Upper lobe of left lung (tissue), 6 donors: ENCODE measurements around the gene RSPH10B2. TPM values are rescaled to one million over a fixed set of nuclear protein-coding genes. Genes with fewer than 3 reads are reported as not detected.
"Not testable (repeated sequence)": the region's sequence is repeated elsewhere in the genome, so short reads cannot be mapped to it uniquely, and the experiment has no call there.

Experiments
- ATAC-seq, 2 donors: fragments of 200-7000 bp; cut with Tn5 transposase; one replicate each; pipeline ENCODE4 v1.9.1; 2022; ENCODE audit warnings: mild to moderate bottlenecking in 2 of 2, moderate library complexity in 2 of 2; ENCODE audit not compliant: low FRiP score in 2 of 2
- DNase-seq, 2 donors: peaks; one replicate each; pipeline ENCODE4 v3.0.0-alpha.2; 2019 to 2020
- H3K27ac ChIP-seq, 4 donors: fragments of 200-600 bp; sonication (generic); one replicate each; pipeline ENCODE4 v1.5.1; 2016 to 2019
- H3K27me3 ChIP-seq, 4 donors: fragments of 200-600 bp; sonication (generic); one replicate each; pipeline ENCODE4 v1.5.1; 2017 to 2019
- H3K36me3 ChIP-seq, 4 donors: fragments of 200-600 bp; sonication (generic); one replicate each; pipeline ENCODE4 v1.5.1; 2016 to 2019
- H3K4me1 ChIP-seq, 4 donors: fragments of 200-600 bp; sonication (generic); one replicate each; pipeline ENCODE4 v1.5.1; 2018 to 2019
- H3K4me3 ChIP-seq, 4 donors: fragments of 200-600 bp; sonication (generic); one replicate each; pipeline ENCODE4 v1.5.1; 2017 to 2019; ENCODE audit warnings: mild to moderate bottlenecking in 2 of 4, moderate library complexity in 1 of 4
- H3K9me3 ChIP-seq, 4 donors: fragments of 200-600 bp; sonication (generic); one replicate each; pipeline ENCODE4 v1.5.1; 2018 to 2019
- EP300 ChIP-seq, 4 donors: sonication (generic); formaldehyde crosslinking; IDR thresholded peaks; one replicate each; pipeline ENCODE4 v1.5.1; 2017; ENCODE audit warnings: antibody characterized with exemption in 4 of 4, control low read depth in 2 of 4
- POLR2A ChIP-seq, 4 donors: fragments of 450-650 bp; IDR thresholded peaks; one replicate each; pipeline ENCODE4 v1.5.1; 2016 to 2017; ENCODE audit warnings: antibody characterized with exemption in 4 of 4, mild to moderate bottlenecking in 2 of 4
- POLR2AphosphoS5 ChIP-seq, 2 donors: sonication (generic); formaldehyde crosslinking; IDR thresholded peaks; one replicate each; pipeline ENCODE4 v1.5.1; 2017; ENCODE audit warnings: antibody characterized with exemption in 2 of 2
- WGBS, 2 donors: methylation state at CpG; one replicate each; pipeline ENCODE4 v1.1.5; 2017 to 2018; 5-methylcytosine and 5-hydroxymethylcytosine counted together
- total RNA-seq, 6 donors: library from RNA; depleted of rRNA in 4 of 6; stranded (reverse); fragments of >200 nt in 4 of 6; gene quantifications; one replicate each; pipeline versions ENCODE4 v1.1.0 to v1.2.1, GENCODE V29; 2016 to 2021
- TF ChIP-seq, protein P1 (sequence below), 6 experiments: fragments of 450-650 bp in 4 of 6; fragments of 200-600 bp in 2 of 6; sonication (generic) in 2 of 6; IDR thresholded peaks; one replicate each; pipeline ENCODE4 v1.5.1; 2016 to 2019; ENCODE audit warnings: antibody characterized with exemption in 6 of 6
- donor health status: DM: no; HTN: no; CAD: no; lungs with moderate emphysema.
- donor health status: DM: no; HTN: yes; CAD: no; lungs with severe emphysema.

Gene RSPH10B2
- total RNA-seq, 6 donors from 2014 or later, result 0.49 to 20.1 (median 4.3) TPM

GRCh38 chr7:6833636-6834035, 79.7 kb downstream of the RSPH10B2 start:
- Histone ChIP-seq H3K27ac (no peak overlapping the region), H3K36me3 (no peaks in the 10 kb centered on the region), H3K9me3 (no peaks in the 10 kb centered on the region), H3K27me3 (no peaks in the 10 kb centered on the region), H3K4me3 (no peak overlapping the region), H3K4me1 (no peaks in the 10 kb centered on the region)
- no peak for DNase-seq
- 85 to 88% methylated on average over 6 of the region's 6 CpGs for WGBS, 2 donors
- TF ChIP-seq EP300 (IDR thresholded peaks at IDR 0.05) (no peak), POLR2AphosphoS5 (IDR thresholded peaks at IDR 0.05) (no peak), POLR2A (IDR thresholded peaks at IDR 0.05) (no peak)
- TF ChIP-seq, protein P1, sequence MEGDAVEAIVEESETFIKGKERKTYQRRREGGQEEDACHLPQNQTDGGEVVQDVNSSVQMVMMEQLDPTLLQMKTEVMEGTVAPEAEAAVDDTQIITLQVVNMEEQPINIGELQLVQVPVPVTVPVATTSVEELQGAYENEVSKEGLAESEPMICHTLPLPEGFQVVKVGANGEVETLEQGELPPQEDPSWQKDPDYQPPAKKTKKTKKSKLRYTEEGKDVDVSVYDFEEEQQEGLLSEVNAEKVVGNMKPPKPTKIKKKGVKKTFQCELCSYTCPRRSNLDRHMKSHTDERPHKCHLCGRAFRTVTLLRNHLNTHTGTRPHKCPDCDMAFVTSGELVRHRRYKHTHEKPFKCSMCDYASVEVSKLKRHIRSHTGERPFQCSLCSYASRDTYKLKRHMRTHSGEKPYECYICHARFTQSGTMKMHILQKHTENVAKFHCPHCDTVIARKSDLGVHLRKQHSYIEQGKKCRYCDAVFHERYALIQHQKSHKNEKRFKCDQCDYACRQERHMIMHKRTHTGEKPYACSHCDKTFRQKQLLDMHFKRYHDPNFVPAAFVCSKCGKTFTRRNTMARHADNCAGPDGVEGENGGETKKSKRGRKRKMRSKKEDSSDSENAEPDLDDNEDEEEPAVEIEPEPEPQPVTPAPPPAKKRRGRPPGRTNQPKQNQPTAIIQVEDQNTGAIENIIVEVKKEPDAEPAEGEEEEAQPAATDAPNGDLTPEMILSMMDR (IDR thresholded peaks at IDR 0.05), result no peak
- no peak for ATAC-seq

DNA sequence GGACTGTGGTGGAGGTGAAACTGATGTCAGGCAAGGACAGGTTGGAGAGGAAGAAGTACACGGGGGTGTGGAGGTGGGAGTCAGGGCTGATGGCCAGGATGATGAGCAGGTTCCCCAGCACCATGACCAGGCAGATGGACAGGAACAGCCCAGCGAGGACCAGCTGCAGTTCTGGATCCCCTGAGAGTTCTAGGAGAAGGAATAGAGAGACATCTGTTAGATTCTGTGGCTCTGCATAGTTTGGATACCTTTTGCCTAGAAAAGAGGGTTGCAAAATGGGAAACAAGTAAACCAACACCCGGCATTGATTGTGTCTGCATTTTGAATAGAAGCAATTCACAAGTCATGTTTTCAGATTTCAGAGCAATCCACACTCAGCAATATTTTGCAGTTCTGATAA, 81.6 kb downstream of the RSPH10B2 start:
- not testable (repeated sequence) for DNase-seq, H3K36me3 ChIP-seq, H3K27ac ChIP-seq, H3K9me3 ChIP-seq, H3K27me3 ChIP-seq, ATAC-seq, H3K4me1 ChIP-seq, H3K4me3 ChIP-seq
- WGBS, 2 donors, result 56 to 71% methylated on average over 3 of the region's 3 CpGs

DNA sequence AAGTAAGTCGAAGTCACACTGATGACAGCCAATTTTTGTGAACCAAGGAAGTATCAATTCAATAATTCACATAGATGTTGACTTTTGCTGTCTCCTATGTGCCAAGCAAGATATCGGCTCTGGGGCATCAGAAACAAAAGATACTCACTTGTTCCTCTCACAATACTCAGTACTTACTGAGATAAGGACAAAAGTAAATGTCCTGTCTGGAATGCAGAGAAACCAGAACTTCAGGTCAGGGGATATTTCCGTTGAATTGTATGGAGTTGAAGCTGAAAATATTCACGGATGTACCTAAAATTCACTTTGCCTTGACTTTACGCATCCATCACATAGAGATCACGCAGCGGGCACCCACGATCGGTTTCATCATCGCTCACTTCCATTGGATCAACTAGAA, 83.2 kb downstream of the RSPH10B2 start:
- not testable (repeated sequence) for DNase-seq, H3K4me1 ChIP-seq, H3K27ac ChIP-seq, H3K36me3 ChIP-seq, H3K9me3 ChIP-seq, H3K27me3 ChIP-seq, H3K4me3 ChIP-seq, ATAC-seq
- 83 to 93% methylated on average over 10 of the region's 10 CpGs for WGBS, 2 donors

DNA sequence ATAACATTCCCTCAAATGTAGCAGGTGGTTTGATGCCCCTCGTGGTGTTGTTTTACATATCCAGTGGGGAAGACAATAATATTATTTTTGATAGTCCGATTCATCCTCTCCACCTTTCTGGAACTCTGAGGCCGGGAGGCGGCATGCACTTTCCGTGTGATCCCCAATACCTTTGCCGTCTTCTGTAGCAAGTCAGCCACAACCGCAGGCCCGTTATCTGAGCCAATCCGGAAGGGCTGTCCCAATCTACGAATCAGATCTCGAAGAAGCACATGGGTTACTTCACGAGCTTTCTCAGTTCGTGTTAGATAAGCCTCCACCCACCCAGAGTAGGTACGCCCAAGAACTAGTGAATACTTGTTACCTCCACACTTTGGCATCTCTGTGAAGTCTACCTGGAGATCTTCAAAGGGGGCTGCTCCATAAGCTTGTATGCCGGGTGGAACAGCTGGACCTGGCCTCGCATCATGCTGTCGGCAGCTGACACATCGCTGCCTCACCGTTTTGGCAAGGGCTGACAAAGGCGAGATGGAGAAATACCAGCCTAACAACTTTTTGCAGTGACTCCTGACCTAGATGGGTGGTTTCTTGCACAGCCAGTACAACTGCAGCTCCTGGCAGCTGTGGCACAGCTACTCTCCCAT, 88.5 kb downstream of the RSPH10B2 start:
- H3K27me3 ChIP-seq, H3K27ac ChIP-seq, H3K4me1 ChIP-seq, DNase-seq, H3K36me3 ChIP-seq, ATAC-seq, H3K4me3 ChIP-seq, H3K9me3 ChIP-seq: not testable (repeated sequence)
- 67 to 78% methylated on average over 13 to 20 of the region's 20 CpGs for WGBS, 2 donors

GRCh38 chr7:6843092-6843491, 89.2 kb downstream of the RSPH10B2 start:
- not testable (repeated sequence) for H3K36me3 ChIP-seq, H3K27ac ChIP-seq, H3K4me3 ChIP-seq, H3K9me3 ChIP-seq, H3K27me3 ChIP-seq, ATAC-seq, H3K4me1 ChIP-seq, DNase-seq
- 39 to 62% methylated on average over 2 to 5 of the region's 5 CpGs for WGBS, 2 donors

- 77 to 87% methylated on average over 5 to 6 of the region's 6 CpGs for WGBS, 2 donors
- H3K36me3 ChIP-seq, H3K4me3 ChIP-seq, H3K9me3 ChIP-seq, ATAC-seq, H3K27me3 ChIP-seq, DNase-seq, H3K27ac ChIP-seq, H3K4me1 ChIP-seq: not testable (repeated sequence)
These were observed 89.8 kb downstream of the RSPH10B2 start for GRCh38 chr7:6843654-6844053.

DNA sequence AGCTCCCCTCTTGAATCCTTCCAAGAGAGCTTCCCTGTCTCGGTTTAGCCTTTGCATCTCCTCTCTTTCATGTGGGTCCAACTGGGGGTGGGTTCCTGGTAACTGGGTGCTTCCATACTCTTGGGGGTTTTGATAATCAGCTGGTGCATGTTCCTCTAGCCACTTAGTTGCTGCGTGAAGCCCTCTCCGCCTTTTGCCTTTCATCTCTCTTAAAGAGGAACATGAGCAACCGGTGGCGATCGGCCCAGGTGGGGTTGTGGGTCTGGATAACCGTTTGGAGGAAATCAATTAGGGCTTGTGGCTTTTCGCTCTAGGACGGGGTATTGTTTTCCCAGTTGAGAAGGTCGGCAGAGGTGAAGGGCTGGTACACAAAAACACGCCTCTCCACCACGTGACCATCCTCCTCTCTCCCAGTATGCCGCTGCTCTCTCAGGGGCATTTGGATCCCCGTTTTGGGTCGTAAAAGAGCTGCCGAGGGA, 92.1 kb downstream of the RSPH10B2 start:
- not testable (repeated sequence) for H3K4me3 ChIP-seq, H3K4me1 ChIP-seq, H3K36me3 ChIP-seq, ATAC-seq, H3K27ac ChIP-seq, DNase-seq, H3K9me3 ChIP-seq, H3K27me3 ChIP-seq
- 46 to 63% methylated on average over 16 of the region's 16 CpGs for WGBS, 2 donors

- 92 to 93% methylated on average over 6 to 15 of the region's 18 CpGs for WGBS, 2 donors
- ATAC-seq, H3K9me3 ChIP-seq, H3K4me1 ChIP-seq, H3K27me3 ChIP-seq, H3K27ac ChIP-seq, H3K36me3 ChIP-seq, H3K4me3 ChIP-seq: not testable (repeated sequence)
- DNase-seq, result peak in 1 of 2 donors; percentile 68
These were observed 93.8 kb downstream of the RSPH10B2 start for GRCh38 chr7:6847751-6848150.

Other genes with a start within 250 kb of the RSPH10B2 start
- 1 to 10 TPM in 2 of 6 donors, under 1 TPM in 3, not detected in 1; 0.30 to 1.3 (median 0.63) TPM for gene GRID2IP, start 202.6 kb upstream of the RSPH10B2 start, total RNA-seq
- gene ZDHHC4, start 176.6 kb upstream of the RSPH10B2 start, total RNA-seq, result 10 to 100 TPM; 24.2 to 57.9 (median 48.4) TPM
- gene INTS15, start 164.1 kb upstream of the RSPH10B2 start, total RNA-seq, result 10 to 100 TPM; 23.4 to 61.8 (median 35.4) TPM
- 10 to 100 TPM in 2 of 6 donors, 1 to 10 TPM in 4; 2.9 to 11.9 (median 7.0) TPM for gene ZNF853, start 138.5 kb upstream of the RSPH10B2 start, total RNA-seq
- gene ZNF316, start 116.8 kb upstream of the RSPH10B2 start, total RNA-seq, result 100 to 1,000 TPM in 1 of 6 donors, 10 to 100 TPM in 5; 31.6 to 132 (median 43.1) TPM
- 10 to 100 TPM; 15.8 to 28.5 (median 23.9) TPM for gene ZNF12, start 47.2 kb upstream of the RSPH10B2 start, total RNA-seq
- 100 to 1,000 TPM in 1 of 6 donors, 10 to 100 TPM in 5; 25.9 to 123 (median 44.3) TPM for gene CCZ1B, start 72.2 kb downstream of the RSPH10B2 start, total RNA-seq